IMR-90 (cell line): Measurements from ENCODE around the gene TSPY4. TPM values are rescaled to one million over a fixed set of nuclear protein-coding genes. Genes with fewer than 3 reads are reported as not detected.
"Not testable (repeated sequence)": the region's sequence is repeated elsewhere in the genome, so short reads cannot be mapped to it uniquely, and the experiment has no call there.

ENCODE experiments used
- ATAC-seq: fragments of 200-7000 bp; cut with Tn5 transposase; 2 replicates; pipeline ENCODE4 v1.9.1; 2020; ENCODE audit warnings: low read depth, mild to moderate bottlenecking, moderate library complexity
- Bru-seq: library from RNA; stranded (reverse); fragments of 400-500 nt; gene quantifications from one replicate; lab custom pipeline; 2021; lab: Mats Ljungman, UMichigan
- BruChase-seq, 2 experiments: library from RNA; stranded (reverse); fragments of 400-500 nt; gene quantifications; one replicate each; lab custom pipeline; 2021; lab: Mats Ljungman, UMichigan
- BruUV-seq: library from RNA; stranded (reverse); fragments of 400-500 nt; replicated peaks from 2 replicates; lab custom pipeline; 2021; lab: Mats Ljungman, UMichigan
- CTCF ChIA-PET: fragments of 300-600 bp; formaldehyde crosslinking; extraction: SDS; loops from one replicate; lab custom pipeline; 2021; ENCODE audit warnings: antibody characterized with exemption; lab: Yijun Ruan, JAX
- POLR2A ChIA-PET: fragments of 300-600 bp; sonication (Branson Sonifier 250); formaldehyde crosslinking; loops from one replicate; lab custom pipeline; 2022; ENCODE audit warnings: antibody characterized with exemption; ENCODE audit not compliant: unreplicated experiment; lab: Charles Lee
- DNase-seq: peaks from one replicate; pipeline ENCODE4 v3.0.0; 2013
- H2AFZ ChIP-seq: replicated peaks from 2 replicates; pipeline ENCODE3; 2013; ENCODE audit warnings: low read length, mild to moderate bottlenecking; ENCODE audit not compliant: poor library complexity
- H2AK5ac ChIP-seq: 2 replicates; pipeline ENCODE4 v1.6.1; 2013; ENCODE audit warnings: low read depth, low read length, inconsistent platforms
- H2AK9ac ChIP-seq: replicated peaks from 2 replicates; pipeline ENCODE3; 2013; ENCODE audit warnings: mild to moderate bottlenecking, low read depth, low read length, moderate library complexity; ENCODE audit not compliant: poor library complexity
- H2BK120ac ChIP-seq: 2 replicates; pipeline ENCODE4 v1.6.1; 2013; ENCODE audit warnings: low read depth, low read length, inconsistent platforms
- H2BK15ac ChIP-seq: 3 replicates; pipeline ENCODE4 v1.6.1; 2013; ENCODE audit warnings: low read depth, low read length, inconsistent platforms
- H2BK20ac ChIP-seq: 2 replicates; pipeline ENCODE4 v1.6.1; 2013; ENCODE audit warnings: low read depth, mild to moderate bottlenecking, inconsistent platforms, low read length, moderate library complexity
- H2BK5ac ChIP-seq: 2 replicates; pipeline ENCODE4 v1.6.1; 2013; ENCODE audit warnings: mild to moderate bottlenecking, low read depth, low read length, inconsistent platforms; ENCODE audit not compliant: poor library complexity, severe bottlenecking
- H3K14ac ChIP-seq: replicated peaks from 2 replicates; pipeline ENCODE4 v1.6.1; 2013; ENCODE audit warnings: low read depth, low read length, inconsistent platforms
- H3K18ac ChIP-seq: 2 replicates; pipeline ENCODE4 v1.6.1; 2013; ENCODE audit warnings: low read depth, low read length, control low read depth
- H3K23ac ChIP-seq: 2 replicates; pipeline ENCODE4 v1.6.1; 2013; ENCODE audit warnings: low read depth, low read length, inconsistent platforms
- H3K27ac ChIP-seq: 2 replicates; pipeline ENCODE4 v1.5.1; 2013; ENCODE audit warnings: mild to moderate bottlenecking, control low read depth, low read length; ENCODE audit not compliant: insufficient read depth
- H3K27me3 ChIP-seq: 2 replicates; pipeline ENCODE4 v1.6.1; 2013; ENCODE audit warnings: low read length; ENCODE audit not compliant: control insufficient read depth, insufficient read depth
- H3K36me3 ChIP-seq: 2 replicates; pipeline ENCODE4 v1.6.1; 2013; ENCODE audit warnings: low read length, mixed read lengths; ENCODE audit not compliant: control insufficient read depth, insufficient read depth
- H3K4ac ChIP-seq: 2 replicates; pipeline ENCODE4 v1.6.1; 2013; ENCODE audit warnings: low read depth, low read length, inconsistent platforms
- H3K4me1 ChIP-seq: 2 replicates; pipeline ENCODE4 v1.6.1; 2013; ENCODE audit warnings: low read length, mixed read lengths; ENCODE audit not compliant: control insufficient read depth, insufficient read depth
- H3K4me2 ChIP-seq: 2 replicates; pipeline ENCODE4 v1.6.1; 2013; ENCODE audit warnings: low read depth, mild to moderate bottlenecking, control low read depth, low read length, moderate library complexity
- H3K4me3 ChIP-seq: 2 replicates; pipeline ENCODE4 v1.5.1; 2013; ENCODE audit warnings: low read depth, mild to moderate bottlenecking, control low read depth, low read length, moderate library complexity; ENCODE audit not compliant: insufficient read depth
- H3K56ac ChIP-seq: 2 replicates; pipeline ENCODE4 v1.6.1; 2013; ENCODE audit warnings: low read length, inconsistent platforms; ENCODE audit not compliant: insufficient read depth; ENCODE audit errors: extremely low read depth
- H3K79me1 ChIP-seq, 2 experiments: 2 replicates each; pipeline ENCODE4 v1.6.1; 2013; ENCODE audit warnings: low read length in 2 of 2, inconsistent platforms in 1 of 2, low read depth in 1 of 2
- H3K9ac ChIP-seq: 2 replicates; pipeline ENCODE4 v1.6.1; 2013; ENCODE audit warnings: low read depth, low read length, control low read depth
- H3K9me1 ChIP-seq: 2 replicates; pipeline ENCODE4 v1.6.1; 2013; ENCODE audit warnings: low read length, inconsistent platforms; ENCODE audit not compliant: insufficient read depth
- H3K9me3 ChIP-seq: 2 replicates; pipeline ENCODE4 v1.6.1; 2013; ENCODE audit warnings: low read length; ENCODE audit not compliant: control insufficient read depth, insufficient read depth
- H4K20me1 ChIP-seq: 2 replicates; pipeline ENCODE4 v1.6.1; 2013; ENCODE audit warnings: low read length, inconsistent platforms; ENCODE audit not compliant: insufficient read depth
- H4K5ac ChIP-seq: 2 replicates; pipeline ENCODE4 v1.6.1; 2013; ENCODE audit warnings: mild to moderate bottlenecking, low read depth, low read length, control low read depth
- H4K8ac ChIP-seq, 2 experiments: 2 replicates each; pipeline ENCODE4 v1.6.1; 2013; ENCODE audit warnings: low read depth in 2 of 2, low read length in 2 of 2, control low read depth in 1 of 2, inconsistent platforms in 1 of 2
- H4K91ac ChIP-seq: 2 replicates; pipeline ENCODE4 v1.6.1; 2013; ENCODE audit warnings: low read depth, low read length, inconsistent platforms; ENCODE audit not compliant: insufficient read depth
- WGBS, 2 experiments: methylation state at CpG; one replicate each; pipeline versions ENCODE4 v1.1.5 to v1.1.7; 2013; ENCODE audit warnings: missing lambda C conversion rate in 2 of 2; ENCODE audit not compliant: insufficient read length in 1 of 2; ENCODE audit errors: extremely low coverage in 2 of 2; 5-methylcytosine and 5-hydroxymethylcytosine counted together
- dilution Hi-C: fragments of 300-500 bp; cut with HindIII; formaldehyde crosslinking; loops from one replicate; pipeline ENCODE4 v1.14.3; 2018; ENCODE audit warnings: low sequenced_read_pairs; ENCODE audit not compliant: unreplicated experiment
- in situ Hi-C: fragments of 300-500 bp; cut with MboI; formaldehyde crosslinking; loops from 3 replicates; pipeline ENCODE4 v1.14.3; 2019; ENCODE audit warnings: low sequenced_read_pairs, inconsistent platforms, mixed read lengths
- intact Hi-C: fragments of 100-400 bp; cut with micrococcal nuclease; formaldehyde crosslinking; loops from 2 replicates; pipeline ENCODE4 v1.10.0; 2022
- long read RNA-seq: library from polyadenylated mRNA; unstranded; transcript quantifications from one replicate; pipeline ENCODE4 v2.0.0, GENCODE V29; 2021; ENCODE audit not compliant: unreplicated experiment
- polyA plus RNA-seq, 3 experiments: library from polyadenylated mRNA; depleted of rRNA; stranded (reverse); fragments of >200 nt; gene quantifications; 2 replicates each; pipeline ENCODE4 v1.2.3, GENCODE V29; 2012; ENCODE audit warnings: low replicate concordance in 1 of 3
- total RNA-seq: library from RNA; depleted of rRNA; stranded (reverse); fragments of >200 nt; gene quantifications from 2 replicates; pipeline ENCODE4 v1.2.3, GENCODE V29; 2012; rRNA removed

TSPY4 gene, protein sequence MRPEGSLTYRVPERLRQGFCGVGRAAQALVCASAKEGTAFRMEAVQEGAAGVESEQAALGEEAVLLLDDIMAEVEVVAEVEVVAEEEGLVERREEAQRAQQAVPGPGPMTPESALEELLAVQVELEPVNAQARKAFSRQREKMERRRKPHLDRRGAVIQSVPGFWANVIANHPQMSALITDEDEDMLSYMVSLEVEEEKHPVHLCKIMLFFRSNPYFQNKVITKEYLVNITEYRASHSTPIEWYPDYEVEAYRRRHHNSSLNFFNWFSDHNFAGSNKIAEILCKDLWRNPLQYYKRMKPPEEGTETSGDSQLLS
- total RNA-seq (not detected in 2 replicates), polyA plus RNA-seq (2012; rRNA removed) (not detected in 2 replicates), Bru-seq, nascent RNA (not detected), BruChase-seq, experiment 1, labeled RNA remaining after a 6-hour chase (not detected), BruChase-seq, experiment 2, labeled RNA remaining after a 2-hour chase (not detected)
- not detected in 2 replicates for polyA plus RNA-seq (2012; cell fraction: cytosol; rRNA removed)
- polyA plus RNA-seq (2012; cell fraction: nucleus; rRNA removed; ENCODE audit: low replicate concordance) = not detected in 2 replicates
- long read RNA-seq = 0 reads

DNA sequence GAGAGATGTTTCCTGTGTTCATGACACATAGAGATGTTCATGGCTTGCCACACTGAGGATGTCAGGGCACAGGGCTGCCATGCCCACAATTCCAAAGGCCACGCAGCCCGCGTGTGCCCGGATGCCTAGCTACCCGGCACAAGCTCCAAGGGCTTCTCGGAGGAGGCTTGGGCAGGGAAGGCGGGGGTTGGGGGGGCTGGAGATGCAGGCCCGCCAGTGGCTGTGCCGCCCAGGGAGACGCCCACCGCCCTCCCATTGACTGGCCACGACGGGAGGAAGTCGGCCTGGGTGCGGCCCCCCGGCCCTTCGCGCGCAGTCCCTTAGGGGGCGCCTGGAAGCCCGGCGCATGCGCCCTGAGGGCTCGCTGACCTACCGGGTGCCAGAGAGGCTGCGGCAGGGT lies at the start of gene TSPY4:
Gene TSPY4 (plus strand): TSS at position 301 of the 400 bp plus-strand sequence. CDS start 46 bp downstream, at position 347.
- H3K27me3 ChIP-seq, H3K14ac ChIP-seq, H2AK9ac ChIP-seq, H3K9me1 ChIP-seq, H4K20me1 ChIP-seq, dilution Hi-C loops, H2BK120ac ChIP-seq, H4K5ac ChIP-seq, H3K36me3 ChIP-seq, H3K79me1 ChIP-seq, H4K91ac ChIP-seq, intact Hi-C loops, ATAC-seq, H3K18ac ChIP-seq, POLR2A ChIA-PET, H3K4me2 ChIP-seq, H3K4me1 ChIP-seq, H2BK20ac ChIP-seq, H2AFZ ChIP-seq, H3K4ac ChIP-seq, H2AK5ac ChIP-seq, H2BK5ac ChIP-seq, H3K9me3 ChIP-seq, BruUV-seq, CTCF ChIA-PET, H4K8ac ChIP-seq, H3K4me3 ChIP-seq, H2BK15ac ChIP-seq, in situ Hi-C loops, H3K27ac ChIP-seq, H3K56ac ChIP-seq, H3K23ac ChIP-seq, H3K9ac ChIP-seq, DNase-seq: not testable (repeated sequence)
- no CpG with 5 or more reads among the region's 26 CpGs for WGBS, 2 experiments
